ENCODE measurements around the gene ABCG5. TPM values are rescaled to one million over a fixed set of nuclear protein-coding genes. Genes with fewer than 3 reads are reported as not detected.

ABCG5 gene
- total RNA-seq, 1 donor from 2014 or later: not detected

DNA sequence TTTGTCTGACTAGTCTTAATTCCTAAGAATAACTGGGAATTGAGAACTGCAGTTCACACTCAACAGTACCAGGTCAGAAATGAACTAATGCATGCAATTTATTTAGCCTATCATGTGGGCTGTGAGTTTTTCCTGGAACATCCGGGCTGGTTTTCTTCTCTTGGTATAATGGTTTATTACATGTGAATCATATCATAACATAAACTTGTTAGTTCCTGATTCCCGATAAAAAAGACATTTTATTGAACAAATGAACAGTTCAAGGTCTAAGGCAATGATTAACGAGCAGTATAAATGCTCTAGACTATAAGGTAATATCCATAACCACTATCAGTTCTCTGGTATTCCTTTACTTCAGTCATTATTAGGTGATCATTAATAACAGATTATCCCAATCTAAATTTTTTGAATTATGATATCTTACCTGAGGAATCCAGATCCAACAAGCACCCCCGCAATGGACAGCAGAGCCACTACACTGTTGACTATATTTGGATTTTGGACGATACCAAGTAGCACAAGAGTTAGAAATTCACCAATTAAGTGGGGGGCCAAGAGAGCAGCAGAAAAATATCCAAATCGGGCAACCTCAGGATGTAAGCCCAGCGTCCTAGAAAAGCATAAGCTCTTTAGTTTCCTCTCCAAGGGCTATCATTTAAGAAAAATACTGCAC lies 19.0 kb downstream of the ABCG5 start:
- TF ChIP-seq, protein P1, sequence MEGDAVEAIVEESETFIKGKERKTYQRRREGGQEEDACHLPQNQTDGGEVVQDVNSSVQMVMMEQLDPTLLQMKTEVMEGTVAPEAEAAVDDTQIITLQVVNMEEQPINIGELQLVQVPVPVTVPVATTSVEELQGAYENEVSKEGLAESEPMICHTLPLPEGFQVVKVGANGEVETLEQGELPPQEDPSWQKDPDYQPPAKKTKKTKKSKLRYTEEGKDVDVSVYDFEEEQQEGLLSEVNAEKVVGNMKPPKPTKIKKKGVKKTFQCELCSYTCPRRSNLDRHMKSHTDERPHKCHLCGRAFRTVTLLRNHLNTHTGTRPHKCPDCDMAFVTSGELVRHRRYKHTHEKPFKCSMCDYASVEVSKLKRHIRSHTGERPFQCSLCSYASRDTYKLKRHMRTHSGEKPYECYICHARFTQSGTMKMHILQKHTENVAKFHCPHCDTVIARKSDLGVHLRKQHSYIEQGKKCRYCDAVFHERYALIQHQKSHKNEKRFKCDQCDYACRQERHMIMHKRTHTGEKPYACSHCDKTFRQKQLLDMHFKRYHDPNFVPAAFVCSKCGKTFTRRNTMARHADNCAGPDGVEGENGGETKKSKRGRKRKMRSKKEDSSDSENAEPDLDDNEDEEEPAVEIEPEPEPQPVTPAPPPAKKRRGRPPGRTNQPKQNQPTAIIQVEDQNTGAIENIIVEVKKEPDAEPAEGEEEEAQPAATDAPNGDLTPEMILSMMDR (IDR thresholded peaks at IDR 0.05; ENCODE audit: partially characterized antibody, unreplicated experiment): no peak
- no peak for DNase-seq
- Mint-ChIP-seq H3K36me3 (ENCODE audit: unreplicated experiment) (no peaks in the 10 kb centered on the region), H3K27ac (ENCODE audit: unreplicated experiment) (no peak overlapping the region), H3K4me3 (ENCODE audit: unreplicated experiment) (no peak overlapping the region), H3K9me3 (ENCODE audit: unreplicated experiment) (peaks cover 2% of the 10 kb centered on the region), H3K27me3 (ENCODE audit: unreplicated experiment) (peaks cover 6% of the 10 kb centered on the region), H3K4me1 (ENCODE audit: low read depth, unreplicated experiment) (peaks cover 6% of the 10 kb centered on the region)

DNA sequence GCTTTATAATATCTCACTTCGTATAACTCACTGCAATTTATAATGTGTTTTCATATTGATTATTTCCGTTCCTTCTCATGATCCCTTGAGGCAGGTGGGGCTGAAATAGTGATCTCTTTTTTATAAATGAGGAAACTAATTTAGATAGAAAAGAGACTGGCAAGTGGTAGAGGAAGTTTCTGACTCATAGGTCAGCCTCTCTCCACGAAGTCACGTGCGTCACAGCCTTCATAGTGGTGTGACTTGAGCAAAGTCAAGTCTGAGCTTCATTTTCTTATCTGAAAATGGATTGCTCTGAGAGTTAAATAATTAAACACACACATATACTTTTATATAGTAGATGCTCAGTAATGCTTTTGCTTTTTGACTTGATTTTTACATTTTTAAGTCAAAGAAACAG lies 19.9 kb downstream of the ABCG5 start:
- H3K4me3 Mint-ChIP-seq (ENCODE audit: unreplicated experiment): no peak overlapping the region
- peaks cover 6% of the 10 kb centered on the region for H3K4me1 Mint-ChIP-seq (ENCODE audit: low read depth, unreplicated experiment)
- DNase-seq: no peak
- TF ChIP-seq, protein P1 (IDR thresholded peaks at IDR 0.05; ENCODE audit: partially characterized antibody, unreplicated experiment): no peak
- H3K9me3 Mint-ChIP-seq (ENCODE audit: unreplicated experiment): peaks cover 2% of the 10 kb centered on the region
- H3K36me3 Mint-ChIP-seq (ENCODE audit: unreplicated experiment): no peaks in the 10 kb centered on the region
- peaks cover 6% of the 10 kb centered on the region for H3K27me3 Mint-ChIP-seq (ENCODE audit: unreplicated experiment)
- H3K27ac Mint-ChIP-seq (ENCODE audit: unreplicated experiment): no peak overlapping the region

DNA sequence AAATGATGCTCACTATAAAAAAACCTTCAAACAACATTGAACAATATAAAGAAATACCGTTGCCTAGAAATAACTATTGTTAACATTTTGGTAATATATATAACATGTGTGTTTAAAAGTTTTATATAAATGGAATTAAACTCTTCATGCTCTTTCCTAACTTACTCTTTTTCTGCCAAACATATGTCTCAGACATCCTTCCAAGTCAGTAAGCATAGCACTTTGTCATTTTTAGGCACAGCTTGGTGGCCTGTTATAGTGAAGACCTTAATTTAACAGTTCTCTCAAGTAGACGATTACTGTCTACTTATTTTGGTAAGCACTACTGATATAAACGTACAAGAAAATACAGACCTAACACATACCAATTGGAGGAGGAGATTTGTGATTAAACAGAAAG lies 23.9 kb downstream of the ABCG5 start:
- Mint-ChIP-seq H3K27ac (ENCODE audit: unreplicated experiment) (no peak overlapping the region), H3K9me3 (ENCODE audit: unreplicated experiment) (peaks cover 2% of the 10 kb centered on the region), H3K36me3 (ENCODE audit: unreplicated experiment) (no peaks in the 10 kb centered on the region), H3K4me1 (ENCODE audit: low read depth, unreplicated experiment) (peaks cover 24% of the 10 kb centered on the region), H3K27me3 (ENCODE audit: unreplicated experiment) (no peaks in the 10 kb centered on the region), H3K4me3 (ENCODE audit: unreplicated experiment) (no peak overlapping the region)
- TF ChIP-seq, protein P1 (IDR thresholded peaks at IDR 0.05; ENCODE audit: partially characterized antibody, unreplicated experiment): no peak
- DNase-seq: no peak

DNA sequence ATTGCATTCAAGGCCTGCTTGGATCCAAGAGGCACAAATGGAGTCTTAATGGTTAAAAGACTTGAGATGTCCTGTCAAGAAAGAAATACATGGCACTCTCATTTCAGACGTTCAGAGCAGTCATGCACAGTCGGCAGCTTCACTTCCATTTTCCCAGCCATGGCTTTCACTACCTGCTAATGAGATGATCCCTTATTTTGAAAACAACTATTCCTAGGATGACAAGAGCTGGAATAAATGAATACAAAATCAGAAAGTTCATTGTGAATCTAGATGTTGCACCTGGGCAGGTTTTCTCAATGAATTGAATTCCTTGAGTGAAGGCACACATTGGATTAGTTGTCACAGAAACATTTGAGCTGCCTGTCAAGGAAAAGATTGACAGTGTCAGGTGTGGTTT lies 25.7 kb downstream of the ABCG5 start:
- H3K9me3 Mint-ChIP-seq (ENCODE audit: unreplicated experiment): peaks cover 2% of the 10 kb centered on the region
- H3K4me1 Mint-ChIP-seq (ENCODE audit: low read depth, unreplicated experiment): peaks cover 18% of the 10 kb centered on the region
- TF ChIP-seq, protein P1 (IDR thresholded peaks at IDR 0.05; ENCODE audit: partially characterized antibody, unreplicated experiment): no peak
- no peak overlapping the region for H3K27ac Mint-ChIP-seq (ENCODE audit: unreplicated experiment)
- no peaks in the 10 kb centered on the region for H3K27me3 Mint-ChIP-seq (ENCODE audit: unreplicated experiment)
- H3K36me3 Mint-ChIP-seq (ENCODE audit: unreplicated experiment): no peaks in the 10 kb centered on the region
- no peak for DNase-seq
- no peak overlapping the region for H3K4me3 Mint-ChIP-seq (ENCODE audit: unreplicated experiment)

DNA sequence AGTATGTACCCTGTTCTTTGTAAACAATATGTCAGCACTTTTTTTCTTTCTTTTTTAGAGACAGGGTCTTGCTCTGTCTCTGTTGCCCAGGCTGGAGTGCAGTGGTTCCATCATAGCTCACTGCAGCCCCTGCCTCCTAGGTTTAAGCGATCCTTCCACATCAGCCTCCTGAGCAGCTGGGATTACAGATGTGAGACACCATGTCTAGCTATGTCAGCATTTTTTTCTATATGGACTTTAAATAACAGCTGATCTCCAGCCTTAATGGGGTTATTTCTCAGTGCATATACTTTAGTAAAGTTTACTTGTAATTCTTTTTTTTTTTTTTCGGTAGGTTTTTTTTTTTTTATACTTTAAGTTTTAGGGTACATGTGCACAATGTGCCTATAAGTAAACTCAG lies 26.6 kb downstream of the ABCG5 start:
- H3K9me3 Mint-ChIP-seq (ENCODE audit: unreplicated experiment): peaks cover 2% of the 10 kb centered on the region
- H3K4me1 Mint-ChIP-seq (ENCODE audit: low read depth, unreplicated experiment): peaks cover 18% of the 10 kb centered on the region
- H3K4me3 Mint-ChIP-seq (ENCODE audit: unreplicated experiment): peak overlapping the region; percentile 7
- TF ChIP-seq, protein P1 (IDR thresholded peaks at IDR 0.05; ENCODE audit: partially characterized antibody, unreplicated experiment): no peak
- H3K27me3 Mint-ChIP-seq (ENCODE audit: unreplicated experiment): peaks cover 2% of the 10 kb centered on the region
- no peak overlapping the region for H3K27ac Mint-ChIP-seq (ENCODE audit: unreplicated experiment)
- no peak for DNase-seq
- H3K36me3 Mint-ChIP-seq (ENCODE audit: unreplicated experiment): no peaks in the 10 kb centered on the region

Measured in glutamatergic neuron (in vitro differentiated cells).